BJ (cell line): ENCODE results near the gene LYL1. TPM values are rescaled to one million over a fixed set of nuclear protein-coding genes. Genes with fewer than 3 reads are reported as not detected.
A peak's percentile ranks its signal among the peaks of the same experiment; 100 is the strongest.

Experiments
- CTCF ChIA-PET: fragments of 350-600 bp; formaldehyde crosslinking; extraction: SDS; loops from one replicate; lab custom pipeline; 2021; ENCODE audit warnings: antibody characterized with exemption, inconsistent platforms; lab: Yijun Ruan, JAX
- POLR2A ChIA-PET: fragments of 300-600 bp; sonication (Branson Sonifier 250); formaldehyde crosslinking; extraction: SDS; loops from one replicate; lab custom pipeline; 2021; ENCODE audit warnings: antibody characterized with exemption; lab: Charles Lee
- DNase-seq: peaks from one replicate; pipeline ENCODE4 v3.0.0-alpha.2; 2011; ENCODE audit warnings: low read depth
- H3K27me3 ChIP-seq: 2 replicates; pipeline ENCODE4 v1.6.0; 2011; ENCODE audit warnings: low read length; ENCODE audit not compliant: control insufficient read depth, insufficient read depth
- H3K36me3 ChIP-seq: 2 replicates; pipeline ENCODE4 v1.5.1; 2011; ENCODE audit warnings: low read length; ENCODE audit not compliant: control insufficient read depth, insufficient read depth
- H3K4me3 ChIP-seq: 2 replicates; pipeline ENCODE4 v1.5.1; 2011; ENCODE audit warnings: low read depth, mild to moderate bottlenecking, control low read depth, low read length
- polyA plus RNA-seq: library from polyadenylated mRNA; depleted of rRNA; stranded (reverse); fragments of >200 nt; gene quantifications from 2 replicates; pipeline ENCODE4 v1.2.3, GENCODE V29; 2011
- TF ChIP-seq, protein P1 (sequence below): IDR thresholded peaks from 2 replicates; pipeline ENCODE4 v1.5.1; 2011; ENCODE audit warnings: low read depth, mild to moderate bottlenecking, control low read depth, inconsistent platforms, low read length, moderate library complexity; ENCODE audit not compliant: insufficient read depth

LYL1 gene
- polyA plus RNA-seq, 1 experiment, result 0.29 TPM

- POLR2A ChIA-PET, result no interaction called here
- no peaks in the 10 kb centered on the region for H3K27me3 ChIP-seq
- no peak for DNase-seq
- TF ChIP-seq, protein P1, sequence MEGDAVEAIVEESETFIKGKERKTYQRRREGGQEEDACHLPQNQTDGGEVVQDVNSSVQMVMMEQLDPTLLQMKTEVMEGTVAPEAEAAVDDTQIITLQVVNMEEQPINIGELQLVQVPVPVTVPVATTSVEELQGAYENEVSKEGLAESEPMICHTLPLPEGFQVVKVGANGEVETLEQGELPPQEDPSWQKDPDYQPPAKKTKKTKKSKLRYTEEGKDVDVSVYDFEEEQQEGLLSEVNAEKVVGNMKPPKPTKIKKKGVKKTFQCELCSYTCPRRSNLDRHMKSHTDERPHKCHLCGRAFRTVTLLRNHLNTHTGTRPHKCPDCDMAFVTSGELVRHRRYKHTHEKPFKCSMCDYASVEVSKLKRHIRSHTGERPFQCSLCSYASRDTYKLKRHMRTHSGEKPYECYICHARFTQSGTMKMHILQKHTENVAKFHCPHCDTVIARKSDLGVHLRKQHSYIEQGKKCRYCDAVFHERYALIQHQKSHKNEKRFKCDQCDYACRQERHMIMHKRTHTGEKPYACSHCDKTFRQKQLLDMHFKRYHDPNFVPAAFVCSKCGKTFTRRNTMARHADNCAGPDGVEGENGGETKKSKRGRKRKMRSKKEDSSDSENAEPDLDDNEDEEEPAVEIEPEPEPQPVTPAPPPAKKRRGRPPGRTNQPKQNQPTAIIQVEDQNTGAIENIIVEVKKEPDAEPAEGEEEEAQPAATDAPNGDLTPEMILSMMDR, result no peak
- no peak overlapping the region for H3K4me3 ChIP-seq
- H3K36me3 ChIP-seq, result peaks cover 37% of the 10 kb centered on the region
- CTCF ChIA-PET, result interaction anchor here (1.3 to 3.7 kb wide), 6 partner anchors 10 to 106 kb away, joined by 4 to 19 read pairs (median 7); no protein-coding TSS in a partner anchor
Measured at GRCh38 chr19:13083008-13083404, 19.7 kb downstream of the LYL1 start.

- POLR2A ChIA-PET, result no interaction called here
- TF ChIP-seq, protein P1, result peak; percentile 56
- no peak for DNase-seq
- CTCF ChIA-PET, result interaction anchor here (0.7 to 3.7 kb wide), 8 partner anchors 9 to 105 kb away, joined by 4 to 19 read pairs (median 6); no protein-coding TSS in a partner anchor
- Histone ChIP-seq H3K4me3 (no peak overlapping the region), H3K27me3 (no peaks in the 10 kb centered on the region), H3K36me3 (peaks cover 37% of the 10 kb centered on the region)
Measured at GRCh38 chr19:13082192-13083007, 20.3 kb downstream of the LYL1 start.

DNA sequence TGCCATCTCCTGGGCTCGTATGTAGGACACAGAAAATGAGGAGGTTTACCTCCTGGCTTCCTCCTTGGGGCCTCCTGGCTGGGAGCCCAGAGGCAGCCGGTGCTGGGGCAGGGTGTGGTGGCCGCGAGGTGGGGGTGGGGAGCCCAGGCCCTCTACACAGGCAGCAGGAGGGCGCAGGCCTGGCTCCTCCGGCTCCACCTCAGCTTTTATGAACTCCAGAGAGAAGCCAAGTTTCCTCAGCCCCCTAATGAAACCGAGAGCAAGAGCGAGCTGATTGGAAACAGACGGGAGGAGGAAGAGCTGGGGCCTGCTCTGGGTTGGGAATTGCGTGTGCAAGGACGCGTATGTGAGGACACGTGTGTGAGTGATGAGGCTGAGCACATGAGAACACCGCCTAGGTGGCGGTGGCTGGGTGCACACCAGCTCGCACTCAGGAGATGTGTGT lies 23.1 kb downstream of the LYL1 start:
- TF ChIP-seq, protein P1, result peak; percentile 23; the same call in 1 of the 2 replicates
- ChIA-PET POLR2A (no interaction called here), CTCF (interaction anchor here (0.8 to 5.4 kb wide), 11 partner anchors 11 to 114 kb away, joined by 3 to 37 read pairs (median 4); no protein-coding TSS in a partner anchor)
- H3K4me3 ChIP-seq, result no peak overlapping the region
- no peaks in the 10 kb centered on the region for H3K27me3 ChIP-seq
- peak; percentile 70 for DNase-seq
- H3K36me3 ChIP-seq, result peaks cover 42% of the 10 kb centered on the region

DNA sequence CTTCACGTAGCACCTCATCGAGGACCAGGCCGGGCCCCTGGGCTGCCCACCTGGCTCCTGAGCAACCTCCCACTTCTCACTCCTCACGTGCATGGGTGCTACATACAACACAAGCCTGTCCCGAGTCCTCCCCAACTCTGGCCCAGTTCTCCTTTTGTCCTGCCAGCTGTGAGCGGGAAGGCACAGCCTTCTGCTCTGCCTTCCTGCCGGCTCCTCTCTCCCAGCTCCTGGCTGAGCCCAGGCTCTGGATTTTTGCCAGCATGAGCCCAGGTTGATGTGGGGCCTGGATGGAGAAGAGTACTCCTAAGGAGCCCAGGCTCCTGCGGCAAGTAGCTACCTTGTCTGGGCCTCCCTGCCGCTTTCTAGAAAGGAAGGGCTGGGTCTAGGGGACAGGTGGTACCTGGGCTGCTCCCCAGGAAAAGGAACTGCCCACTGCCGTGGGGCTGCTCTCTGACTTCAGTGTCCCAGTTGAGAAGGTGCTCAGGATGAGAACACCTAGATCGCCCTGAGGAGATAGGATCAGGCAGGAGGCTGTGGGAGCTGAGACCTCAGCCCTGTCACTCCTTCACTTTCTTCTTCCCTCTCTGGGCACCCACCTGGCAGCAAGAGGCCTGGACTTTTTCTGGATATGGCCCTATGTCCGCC lies 23.6 kb downstream of the LYL1 start:
- no peaks in the 10 kb centered on the region for H3K27me3 ChIP-seq
- H3K36me3 ChIP-seq, result peaks cover 42% of the 10 kb centered on the region
- H3K4me3 ChIP-seq, result no peak overlapping the region
- ChIA-PET CTCF (interaction anchor here (0.6 to 5.4 kb wide), 10 partner anchors 11 to 114 kb away, joined by 3 to 37 read pairs (median 5); no protein-coding TSS in a partner anchor), POLR2A (interaction anchor here (0.6 kb wide), 1 partner anchor 24 kb away, joined by 3 read pairs; no protein-coding TSS in a partner anchor)
- no peak for DNase-seq
- TF ChIP-seq, protein P1, result no peak

- DNase-seq, result no peak
- ChIA-PET CTCF (interaction anchor here (0.6 to 5.4 kb wide), 8 partner anchors 10 to 113 kb away, joined by 3 to 37 read pairs (median 5); no protein-coding TSS in a partner anchor), POLR2A (interaction anchor here (0.6 kb wide), 1 partner anchor 24 kb away, joined by 3 read pairs; no protein-coding TSS in a partner anchor)
- H3K36me3 ChIP-seq, result peaks cover 41% of the 10 kb centered on the region
- TF ChIP-seq, protein P1, result no peak
- H3K27me3 ChIP-seq, result no peaks in the 10 kb centered on the region
- no peak overlapping the region for H3K4me3 ChIP-seq
Measured at GRCh38 chr19:13078381-13078780, 24.3 kb downstream of the LYL1 start.
